ENCODE measurements around the gene GMCL2.
"Not testable (repeated sequence)": the region's sequence is repeated elsewhere in the genome, so short reads cannot be mapped to it uniquely, and the experiment has no call there.

GMCL2 gene, protein sequence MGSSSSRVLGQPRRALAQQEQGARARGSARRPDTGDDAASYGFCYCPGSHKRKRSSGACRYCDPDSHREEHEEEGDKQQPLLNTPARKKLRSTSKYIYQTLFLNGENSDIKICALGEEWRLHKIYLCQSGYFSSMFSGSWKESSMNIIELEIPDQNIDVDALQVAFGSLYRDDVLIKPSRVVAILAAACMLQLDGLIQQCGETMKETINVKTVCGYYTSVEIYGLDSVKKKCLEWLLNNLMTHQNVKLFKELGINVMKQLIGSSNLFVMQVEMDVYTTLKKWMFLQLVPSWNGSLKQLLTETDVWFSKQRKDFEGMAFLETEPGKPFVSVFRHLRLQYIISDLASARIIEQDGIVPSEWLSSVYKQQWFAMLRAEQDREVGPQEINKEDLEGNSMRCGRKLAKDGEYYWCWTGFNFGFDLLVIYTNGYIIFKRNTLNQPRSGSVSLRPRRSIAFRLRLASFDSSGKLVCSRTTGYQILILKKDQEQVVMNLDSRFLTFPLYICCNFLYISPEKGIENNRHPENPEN

DNA sequence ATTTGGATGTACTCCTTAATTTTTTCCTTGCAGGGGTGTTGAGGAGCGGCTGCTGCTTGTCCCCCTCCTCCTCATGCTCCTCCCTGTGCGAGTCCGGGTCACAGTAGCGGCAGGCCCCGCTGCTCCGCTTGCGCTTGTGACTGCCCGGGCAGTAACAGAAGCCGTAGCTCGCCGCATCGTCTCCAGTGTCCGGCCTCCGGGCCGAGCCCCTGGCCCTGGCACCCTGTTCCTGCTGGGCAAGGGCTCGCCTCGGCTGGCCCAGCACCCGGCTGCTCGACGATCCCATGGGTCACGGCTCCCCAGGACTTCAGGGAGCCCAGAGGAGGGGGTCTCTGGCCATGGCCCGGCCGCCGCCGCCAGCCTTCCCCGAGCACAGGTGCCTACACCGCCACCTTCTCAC, at the start of gene GMCL2:
Gene GMCL2 (minus strand): TSS at position 358 of the 400 bp plus-strand sequence. CDS start 72 bp downstream, at position 286.
- no peak for DNase-seq

DNA sequence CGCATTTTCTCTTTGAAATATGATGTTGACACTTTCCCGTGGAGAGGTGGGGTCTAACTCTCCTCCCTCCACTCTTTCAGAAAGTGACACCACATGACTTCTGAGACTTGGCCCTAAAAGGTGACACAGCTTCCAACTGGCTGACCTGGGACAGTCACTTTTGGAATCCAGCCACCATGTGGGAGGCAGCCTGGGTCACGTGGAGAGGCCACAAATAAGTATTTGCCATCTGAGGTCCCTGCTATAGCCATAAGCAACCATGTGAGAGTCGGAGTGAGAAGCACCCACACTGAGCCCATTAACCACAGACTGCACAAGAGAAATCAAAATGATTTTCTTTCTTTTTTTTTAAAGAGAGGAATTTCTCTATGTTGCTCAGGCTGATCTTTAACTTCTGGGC, 49.5 kb upstream of the GMCL2 start:
- DNase-seq = no peak

DNA sequence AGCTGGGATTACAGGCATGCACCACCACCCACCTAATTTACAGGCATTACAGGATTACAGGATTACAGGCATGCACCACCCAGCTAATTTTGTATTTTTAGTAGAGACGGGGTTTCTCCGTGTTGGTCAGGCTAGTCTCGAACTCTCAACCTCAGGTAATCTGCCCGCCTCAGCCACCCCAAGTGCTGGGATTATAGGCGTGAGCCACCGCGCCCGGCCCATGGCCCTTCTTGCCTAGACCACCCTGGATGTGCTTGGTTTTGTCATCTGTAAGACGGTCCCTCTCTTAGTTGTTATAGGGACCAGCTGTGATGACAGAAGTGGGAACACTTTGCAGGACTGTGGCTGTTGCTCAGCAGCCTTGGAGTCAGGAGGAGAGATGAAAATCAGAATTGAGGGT, 49.0 kb upstream of the GMCL2 start:
- no peak for DNase-seq

DNA sequence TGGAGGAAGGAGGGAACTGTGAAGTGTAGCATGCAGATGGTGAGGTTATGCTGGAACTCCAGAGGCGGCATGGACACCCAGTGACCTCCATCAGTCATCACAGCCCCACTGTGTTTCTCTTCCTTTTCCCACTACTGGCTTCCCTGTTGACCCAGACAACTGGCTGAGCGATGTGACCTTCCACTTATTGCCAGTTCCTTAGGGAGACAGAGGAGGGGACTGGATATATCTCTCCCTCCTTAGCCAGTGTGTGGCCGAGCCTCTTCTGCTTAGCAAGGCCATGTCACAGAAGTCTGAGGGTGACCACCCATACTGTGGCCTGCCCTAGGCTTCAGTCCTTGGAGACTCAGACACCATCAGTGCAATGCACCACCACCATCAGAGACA, 48.4 kb upstream of the GMCL2 start:
- no peak for DNase-seq

DNA sequence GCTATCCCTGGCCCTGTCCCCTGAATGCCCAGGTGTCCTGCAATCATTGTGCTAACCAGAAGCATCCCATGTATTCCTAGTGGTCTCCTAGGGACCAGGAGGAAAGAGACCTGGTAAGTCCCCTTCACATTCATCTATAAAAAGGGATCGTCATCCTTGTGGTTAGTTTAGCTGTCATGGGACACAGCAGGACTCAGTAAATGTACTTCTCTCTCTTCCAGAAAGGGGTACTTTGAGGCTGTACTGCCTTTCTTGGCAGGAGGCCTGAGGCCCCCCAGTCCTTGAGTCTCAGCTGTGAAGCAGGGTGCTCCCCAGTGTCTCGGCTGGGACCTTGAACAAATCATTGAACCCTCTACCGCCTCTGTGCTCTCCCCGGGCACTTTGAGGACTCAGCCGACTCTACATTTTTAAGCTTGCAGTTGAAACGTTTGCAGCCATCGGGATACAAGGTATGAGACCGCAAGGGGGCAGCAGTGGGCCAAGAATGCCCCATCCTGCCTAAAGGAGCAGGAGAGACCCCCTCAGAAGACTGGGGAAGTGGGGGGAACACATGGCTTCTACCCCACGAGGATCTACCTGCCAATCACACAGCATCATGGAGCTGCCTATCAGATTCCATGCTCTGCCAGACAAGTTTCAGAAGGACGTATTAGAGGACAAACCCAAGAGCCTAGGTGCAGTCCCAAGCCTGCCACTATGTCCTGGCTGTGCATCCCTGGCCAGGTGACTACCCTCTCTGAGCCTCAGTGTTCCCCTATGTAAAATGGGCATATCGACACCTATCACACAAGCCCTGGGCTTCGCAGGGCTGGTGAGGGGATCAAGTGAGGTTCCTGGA, 47.8 kb upstream of the GMCL2 start:
- DNase-seq = peak; percentile 78

DNA sequence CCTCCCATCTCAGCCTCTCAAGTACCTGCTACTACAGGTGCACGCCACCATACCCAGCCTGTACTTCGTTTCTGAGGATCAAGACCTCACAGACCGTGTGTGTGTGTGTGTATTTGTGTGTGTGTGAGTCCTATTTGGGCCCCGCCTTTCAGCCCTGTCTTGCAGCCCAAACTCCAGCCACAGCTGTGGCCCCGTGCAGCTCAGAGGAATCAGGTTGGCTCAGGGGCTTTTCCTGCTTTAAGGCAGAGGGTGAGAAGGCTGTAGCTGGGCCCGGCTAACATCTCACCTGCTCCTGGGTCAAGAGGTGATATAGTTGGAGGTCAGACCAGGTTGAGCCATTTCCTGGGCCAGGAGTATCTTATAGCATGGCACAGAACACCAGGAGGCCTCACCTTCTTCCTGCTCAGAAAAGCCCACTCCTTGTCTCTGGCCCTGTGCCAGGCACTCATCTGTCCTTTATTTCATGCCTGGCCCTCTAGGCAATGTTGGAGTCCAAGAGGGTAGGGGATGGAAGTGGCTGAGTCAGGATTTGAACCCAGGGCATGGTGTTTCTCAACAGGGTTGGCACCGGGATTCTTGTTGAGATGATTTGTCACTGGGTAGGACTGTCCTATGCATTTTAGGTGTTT, 47.1 kb upstream of the GMCL2 start:
- DNase-seq = no peak

DNA sequence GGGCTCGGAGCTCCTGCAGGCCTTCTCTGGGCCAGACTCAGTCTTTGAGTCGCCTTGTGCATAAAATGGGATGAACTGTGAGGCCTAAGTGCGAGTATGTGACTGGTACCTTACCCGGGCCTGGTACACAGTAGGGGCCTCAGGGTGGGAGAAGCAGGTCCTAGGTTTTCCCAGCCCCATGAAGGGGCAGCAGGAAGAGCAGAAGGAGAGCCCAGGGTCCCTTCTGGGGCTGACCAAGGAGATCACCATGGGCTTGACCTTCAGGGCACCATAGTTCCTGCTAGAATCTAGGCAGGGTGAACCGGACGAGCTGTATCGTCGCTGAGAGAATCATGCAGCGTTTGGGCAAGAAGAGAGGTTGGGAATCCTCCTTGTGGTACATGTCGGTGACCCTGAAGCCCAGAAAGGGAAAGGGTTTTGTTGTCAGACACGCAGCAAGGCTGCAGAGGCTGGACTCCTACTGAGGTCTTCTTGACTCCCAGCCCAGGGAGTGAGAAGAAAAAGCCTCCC, 45.8 kb upstream of the GMCL2 start:
- no peak for DNase-seq

DNA sequence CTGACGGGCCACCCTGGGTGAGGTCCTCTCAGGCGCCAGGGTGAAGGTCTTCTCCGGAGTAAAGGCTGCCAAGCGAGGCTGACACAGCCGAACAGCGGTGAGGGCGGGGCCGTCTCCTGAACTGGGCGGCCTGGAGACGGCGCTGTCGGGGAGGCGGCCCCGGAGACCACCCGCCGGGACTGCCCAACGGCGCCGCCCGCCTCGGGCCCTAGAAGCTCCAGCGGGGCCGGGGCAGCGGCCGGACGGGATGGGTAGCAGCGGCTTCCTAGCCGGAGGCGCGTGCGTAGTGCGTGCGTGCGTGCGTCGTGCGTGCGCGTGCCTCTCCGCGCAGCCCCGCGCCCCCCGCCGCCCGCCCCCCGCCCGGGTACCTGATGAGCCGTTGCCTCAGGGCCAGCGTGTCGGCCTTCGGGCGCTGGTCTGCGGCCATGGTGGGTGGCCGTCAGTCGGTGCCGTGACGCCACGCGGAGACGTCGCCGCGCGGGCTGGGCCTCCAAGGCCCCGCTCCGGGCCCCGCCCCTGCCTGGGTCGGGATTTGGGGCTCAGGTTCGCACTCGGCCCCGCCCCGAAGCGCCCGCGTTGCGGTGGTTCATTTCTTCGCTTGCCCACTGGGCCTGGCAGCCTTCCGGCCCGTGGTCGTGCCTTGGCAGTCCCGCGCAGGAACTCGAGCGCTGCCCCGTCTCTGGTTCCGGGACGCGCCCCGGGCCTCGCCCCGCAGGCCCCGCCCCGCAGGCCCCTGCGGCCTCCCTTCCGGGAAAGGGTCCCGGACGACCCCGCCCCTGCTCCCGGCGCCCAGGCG, 45.2 kb upstream of the GMCL2 start, which contains the start of gene PHYKPL:
Gene PHYKPL (minus strand): TSS at position 679 of the 796 bp plus-strand sequence. CDS start 252 bp downstream, at position 427.
- peak; percentile 72 for DNase-seq

DNA sequence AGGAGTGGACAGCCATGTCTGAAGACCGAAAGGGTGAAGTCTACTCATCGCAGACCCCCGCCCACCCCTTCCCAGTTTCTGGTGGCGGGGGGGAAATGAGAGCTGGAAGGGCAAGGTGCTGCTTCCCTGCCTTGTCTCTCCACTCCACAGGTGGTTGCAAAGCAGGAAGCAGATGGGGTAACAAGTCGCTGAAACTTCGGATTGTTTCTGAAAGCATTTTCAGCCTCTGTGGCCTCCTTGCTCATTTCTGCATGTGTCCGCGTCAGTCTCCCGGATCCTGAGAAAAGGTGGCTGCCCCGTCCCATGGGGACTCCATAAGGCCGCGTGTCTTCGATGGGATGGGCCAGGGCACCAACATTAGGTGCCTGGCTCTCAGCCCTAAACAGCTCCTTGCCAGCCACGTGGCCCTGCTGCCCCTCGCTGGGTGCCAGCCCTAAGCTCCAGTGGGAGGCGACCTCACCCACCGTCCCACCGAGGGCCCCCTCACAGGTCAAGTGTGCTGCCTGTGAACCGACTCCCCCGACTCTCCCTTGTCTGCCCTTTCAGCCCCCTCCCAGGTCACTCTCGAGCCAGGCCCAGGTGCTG, 44.5 kb upstream of the GMCL2 start:
- DNase-seq = no peak

DNA sequence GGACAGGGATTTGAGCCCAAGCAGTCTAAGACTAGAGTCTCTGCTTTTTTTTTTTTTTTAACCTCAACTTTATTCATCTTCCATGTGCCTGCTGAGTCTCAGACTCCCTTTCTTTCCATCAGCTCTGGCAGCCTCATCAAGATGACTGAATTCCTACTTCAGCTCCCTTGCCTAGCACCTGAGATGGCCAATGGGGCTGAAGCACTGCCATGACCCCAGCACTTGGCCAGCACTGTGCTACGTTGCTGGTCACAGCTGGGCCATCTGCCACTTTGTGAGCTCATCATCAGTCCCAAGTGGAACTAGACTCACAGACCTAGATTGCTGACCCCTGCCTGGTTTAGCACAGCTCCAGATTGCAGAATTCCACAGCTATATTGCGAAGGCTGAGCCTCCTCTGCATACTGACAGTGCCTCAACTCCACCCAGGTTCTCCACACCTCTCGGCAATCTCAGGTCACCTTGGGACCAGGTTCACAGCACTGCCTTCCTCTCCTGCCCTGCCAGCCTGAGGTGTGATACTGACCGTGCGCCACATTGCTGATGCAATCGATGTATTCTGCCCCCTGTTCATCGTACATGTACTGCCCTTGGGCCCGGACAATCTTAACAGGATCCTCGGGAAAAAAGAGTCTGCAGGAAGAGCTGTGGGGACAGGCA, 43.8 kb upstream of the GMCL2 start:
- DNase-seq = no peak

DNA sequence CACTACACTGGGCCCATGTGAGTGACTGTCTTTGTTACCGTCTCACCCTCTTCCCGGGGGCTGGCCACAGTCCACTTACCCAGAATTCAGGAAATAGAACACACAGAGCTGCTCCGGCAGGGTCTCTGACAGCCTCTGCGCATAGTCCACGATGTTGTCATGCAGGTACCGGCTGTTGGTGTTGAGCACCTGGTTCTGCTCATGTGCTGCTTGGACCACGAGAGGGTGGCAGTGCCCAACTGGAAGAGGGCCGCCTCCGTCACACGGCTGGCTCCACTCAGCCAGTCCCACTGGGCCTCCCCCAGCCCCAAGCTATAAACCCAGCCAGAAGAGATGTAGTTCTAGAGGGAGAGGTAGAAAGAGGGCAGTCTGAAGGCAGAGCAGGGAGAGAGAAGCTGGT, 42.7 kb upstream of the GMCL2 start:
- DNase-seq = no peak

DNA sequence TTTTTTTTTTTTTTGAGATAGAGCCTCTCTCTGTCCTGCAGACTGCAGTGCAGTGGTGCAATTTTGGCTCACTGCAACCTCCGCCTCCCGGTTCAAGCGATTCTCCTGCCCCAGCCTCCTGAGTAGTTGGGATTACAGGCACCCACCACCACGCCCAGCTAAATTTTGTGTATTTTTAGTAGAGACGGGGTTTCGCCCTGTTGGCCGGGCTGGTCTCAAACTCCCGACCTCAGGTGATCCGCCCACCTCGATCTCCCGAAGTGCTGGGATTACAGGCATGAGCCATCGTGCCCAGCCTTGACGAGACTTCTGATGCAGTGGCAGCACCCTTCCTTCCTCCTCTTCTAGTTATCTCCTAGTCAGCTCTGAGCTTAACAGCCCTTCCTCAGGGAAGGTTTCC, 41.9 kb upstream of the GMCL2 start:
- not testable (repeated sequence) for DNase-seq

DNA sequence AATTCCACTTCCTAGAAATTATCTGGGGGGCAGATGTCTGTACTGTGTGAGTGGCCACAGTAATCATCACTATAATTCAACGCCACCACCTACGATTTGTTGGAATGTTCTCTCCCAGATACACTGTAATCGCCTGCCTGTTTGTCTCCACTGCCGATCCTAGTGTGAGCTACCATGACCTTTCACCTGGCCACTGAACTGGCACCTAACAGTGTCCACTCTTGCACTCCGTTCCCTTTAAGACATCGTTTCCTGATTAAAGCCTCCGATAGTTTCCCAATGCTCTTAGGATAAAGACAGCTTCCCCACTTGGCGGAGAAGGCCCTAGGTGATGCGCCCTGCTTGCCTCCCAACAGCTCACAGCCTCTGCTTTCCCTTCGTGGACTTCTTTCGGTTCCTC, 41.4 kb upstream of the GMCL2 start:
- no peak for DNase-seq

DNA sequence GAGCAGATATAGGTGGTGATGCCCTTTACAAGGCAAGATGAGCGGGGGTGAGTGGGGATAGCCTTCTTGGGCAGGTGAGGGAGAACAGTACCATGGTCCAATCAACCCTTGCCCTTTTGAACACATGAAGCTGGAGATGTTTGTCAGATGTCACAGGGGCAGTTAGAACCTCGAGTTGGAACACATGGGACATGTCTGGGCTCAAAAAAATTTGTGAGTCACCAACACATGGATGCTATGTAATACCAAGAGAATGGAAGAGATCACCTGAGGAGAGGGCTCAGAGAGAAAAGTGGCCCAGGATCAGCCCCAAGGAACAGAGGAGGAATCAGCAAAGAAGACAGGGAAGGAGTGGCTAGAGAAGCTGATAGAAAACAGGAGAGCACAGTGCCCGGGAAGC, 40.8 kb upstream of the GMCL2 start:
- DNase-seq = no peak

DNA sequence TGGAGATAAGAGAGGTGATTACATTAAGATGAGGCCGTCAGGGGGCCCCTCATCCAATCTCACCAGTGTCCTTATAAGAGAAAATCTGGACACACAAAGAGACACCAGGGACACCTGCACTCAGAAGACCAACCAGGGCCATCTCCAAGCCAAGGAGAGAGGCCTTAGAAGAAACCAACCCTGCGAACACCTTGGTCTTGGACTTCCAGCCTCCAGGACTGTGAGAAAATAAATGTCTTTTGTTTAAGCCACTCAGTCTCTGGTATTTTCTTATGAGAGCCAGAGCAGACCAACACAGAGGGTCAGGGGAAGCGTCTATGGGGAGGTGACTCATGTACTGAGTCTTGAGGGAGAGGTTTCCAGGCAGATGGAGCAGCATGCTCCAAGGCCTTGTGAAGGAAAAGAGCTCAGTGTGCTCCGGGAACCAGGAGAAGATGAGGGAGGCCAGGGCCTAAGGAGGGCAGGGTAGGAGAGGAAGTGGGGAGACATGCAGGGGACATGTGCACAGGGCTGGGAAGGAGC, 40.0 kb upstream of the GMCL2 start:
- DNase-seq = no peak

DNA sequence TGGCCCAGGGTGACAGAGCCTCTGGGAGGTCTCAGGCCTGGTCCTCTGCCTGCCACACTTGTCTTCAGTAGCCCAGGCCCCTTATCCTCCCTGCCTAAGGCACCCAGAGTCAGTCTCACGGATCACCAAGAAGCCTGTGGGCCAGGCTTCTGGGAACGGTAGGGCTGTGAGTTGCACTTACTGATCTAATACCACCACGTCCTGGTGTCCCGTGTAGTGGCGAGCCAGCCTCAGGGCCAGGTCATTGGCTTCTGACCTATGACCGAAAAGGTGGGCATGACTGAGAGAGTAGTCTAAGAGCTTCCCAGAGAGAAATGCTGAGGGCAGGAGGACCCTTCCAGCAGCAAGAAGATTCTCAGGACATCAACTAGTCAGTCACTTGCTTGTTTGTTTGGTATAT, 38.0 kb upstream of the GMCL2 start:
- no peak for DNase-seq

DNA sequence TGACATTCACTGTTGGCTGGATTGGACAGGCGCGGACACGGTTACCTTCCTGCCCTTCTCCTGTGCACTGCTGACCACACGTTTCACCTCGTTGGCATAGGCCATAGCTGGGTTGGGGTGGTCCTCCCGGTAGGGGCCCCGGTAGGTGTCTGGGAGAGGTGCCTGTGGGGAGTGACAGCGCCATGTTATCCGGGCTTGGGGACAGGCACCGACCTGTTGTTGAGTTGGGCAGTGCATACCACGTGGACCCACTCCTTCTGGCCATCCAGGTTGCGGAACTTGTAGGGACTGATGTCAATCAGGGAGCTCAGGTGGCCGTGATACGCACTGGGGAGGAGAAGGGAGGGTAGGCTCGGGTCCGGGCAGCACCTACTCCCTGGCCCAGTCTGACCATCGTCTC, 37.2 kb upstream of the GMCL2 start:
- no peak for DNase-seq

DNA sequence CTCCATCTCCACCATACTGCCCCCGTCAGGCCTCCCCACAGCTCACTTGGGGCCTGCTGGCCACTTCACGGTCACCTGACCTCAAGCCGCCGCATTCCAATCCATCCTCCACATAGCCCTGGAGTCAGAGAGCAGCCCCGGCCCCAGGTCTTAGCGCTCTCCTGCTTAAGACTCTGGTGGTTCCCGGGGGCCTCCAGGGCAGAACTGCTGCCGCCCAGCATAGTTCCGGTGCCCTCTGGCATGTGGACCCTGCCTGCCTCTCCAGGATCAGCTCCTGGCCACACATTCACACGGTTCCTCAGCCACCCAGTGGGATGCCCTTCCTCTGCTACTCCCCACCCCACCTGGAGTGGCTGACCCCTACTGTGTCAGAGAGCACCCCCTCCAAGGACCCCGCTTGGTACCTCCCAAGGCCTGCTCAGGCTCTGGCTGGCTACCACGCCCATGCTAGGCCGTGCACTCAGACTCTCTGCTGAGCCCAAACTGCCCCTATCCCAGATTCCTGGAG, 36.7 kb upstream of the GMCL2 start:
- DNase-seq = no peak

DNA sequence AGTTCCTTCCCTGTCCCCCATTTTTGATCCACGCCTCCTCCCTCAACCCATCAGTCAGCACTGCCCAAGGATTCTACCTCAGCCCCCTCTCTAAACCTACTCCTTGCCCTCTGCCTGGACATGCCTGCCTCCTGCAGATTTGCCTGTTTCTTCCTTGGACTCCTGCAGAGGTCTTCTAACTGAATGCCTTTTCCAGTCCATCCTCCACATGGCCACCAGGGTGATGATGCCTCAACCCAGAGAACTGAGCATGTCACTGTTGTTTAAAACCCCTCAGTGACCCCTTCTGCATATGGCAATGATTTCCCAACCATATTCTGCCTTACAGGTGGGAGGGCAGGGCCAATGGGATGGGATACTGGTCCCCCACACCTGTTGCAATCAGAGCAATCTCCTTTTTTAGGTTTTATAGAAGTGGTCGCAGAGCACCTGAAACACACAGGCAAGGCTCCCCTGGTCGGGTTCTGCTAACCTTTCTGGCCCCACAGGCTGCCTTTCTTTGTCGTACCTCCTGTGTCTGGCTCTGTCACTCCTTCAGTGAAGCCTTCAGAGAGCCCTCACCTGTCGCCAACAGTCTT, 36.1 kb upstream of the GMCL2 start:
- no peak for DNase-seq

DNA sequence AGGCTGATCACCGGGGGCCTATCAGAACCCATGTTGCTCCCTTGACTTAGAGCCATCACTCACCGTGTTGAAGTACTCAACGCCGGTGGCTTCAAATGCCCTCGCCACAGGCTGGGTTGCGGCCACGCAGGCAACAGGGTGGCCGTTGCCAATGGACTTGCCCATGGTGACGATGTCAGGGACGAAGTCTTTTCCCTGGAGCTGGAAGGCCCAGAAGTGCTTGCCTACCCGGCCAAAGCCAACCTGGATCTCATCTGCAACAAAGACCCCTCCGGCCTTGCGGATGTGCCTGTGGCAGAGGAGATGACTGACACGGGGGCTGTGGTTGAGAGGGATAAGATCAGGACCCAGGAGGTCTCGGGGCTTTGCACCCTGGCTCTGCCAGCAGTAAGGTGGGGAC, 35.1 kb upstream of the GMCL2 start:
- DNase-seq = no peak

Data from activated naive CD4-positive, alpha-beta T cell treated with anti-CD3 and anti-CD28 coated beads, Interleukin-2, amount 50 U/mL, for 16 hours (primary cell).